NCI-H1694 (cell line): ENCODE measurements around the gene MYH10.

ENCODE experiments used
- DNase-seq: peaks from one replicate; lab custom pipeline; 2025; lab: John Stamatoyannopoulos, UW

Gene MYH10

GRCh38 chr17:8609910-8610309 lies 20.6 kb downstream of the MYH10 start:
- no peak for DNase-seq

- no peak for DNase-seq
Observed at GRCh38 chr17:8608001-8608400, 22.5 kb downstream of the MYH10 start.

GRCh38 chr17:8606401-8606800 lies 24.1 kb downstream of the MYH10 start:
- peak; percentile 61 for DNase-seq

- no peak for DNase-seq
Observed at GRCh38 chr17:8602679-8603078, 27.8 kb downstream of the MYH10 start.

- DNase-seq = no peak
Observed at GRCh38 chr17:8599351-8600011, 31.0 kb downstream of the MYH10 start.

GRCh38 chr17:8598913-8599312 lies 31.6 kb downstream of the MYH10 start:
- no peak for DNase-seq

GRCh38 chr17:8593830-8594229 lies 36.7 kb downstream of the MYH10 start:
- DNase-seq = no peak

GRCh38 chr17:8593276-8593675 lies 37.2 kb downstream of the MYH10 start:
- DNase-seq = no peak

GRCh38 chr17:8588877-8589554 lies 41.5 kb downstream of the MYH10 start:
- DNase-seq = no peak

- DNase-seq = no peak
Observed at GRCh38 chr17:8586766-8587165, 43.8 kb downstream of the MYH10 start.

- DNase-seq = no peak
Observed at GRCh38 chr17:8585911-8586310, 44.6 kb downstream of the MYH10 start.

- no peak for DNase-seq
Observed at GRCh38 chr17:8583954-8584353, 46.6 kb downstream of the MYH10 start.

GRCh38 chr17:8580952-8581658 lies 49.4 kb downstream of the MYH10 start:
- DNase-seq = peak; percentile 21

GRCh38 chr17:8577868-8578267 lies 52.7 kb downstream of the MYH10 start:
- no peak for DNase-seq

GRCh38 chr17:8576559-8577294 lies 53.8 kb downstream of the MYH10 start:
- DNase-seq = no peak

GRCh38 chr17:8574687-8575086 lies 55.8 kb downstream of the MYH10 start:
- no peak for DNase-seq

- no peak for DNase-seq
Observed at GRCh38 chr17:8572764-8573163, 57.8 kb downstream of the MYH10 start.

- DNase-seq = no peak
Observed at GRCh38 chr17:8563981-8564602, 66.4 kb downstream of the MYH10 start.

- DNase-seq = no peak
Observed at GRCh38 chr17:8563024-8563776, 67.3 kb downstream of the MYH10 start.

- no peak for DNase-seq
Observed at GRCh38 chr17:8558144-8558543, 72.4 kb downstream of the MYH10 start.

GRCh38 chr17:8557176-8557806 lies 73.2 kb downstream of the MYH10 start:
- no peak for DNase-seq
